Peyer's patch (tissue), 4 donors: ENCODE measurements around the gene PRKAR1B.

Source experiments
- POLR2A ChIP-seq, 2 donors: fragments of 450-650 bp; IDR thresholded peaks; one replicate each; pipeline ENCODE4 v1.5.1; 2017; ENCODE audit warnings: antibody characterized with exemption in 2 of 2, mild to moderate bottlenecking in 2 of 2, moderate library complexity in 2 of 2
- TF ChIP-seq, protein P1 (sequence below), 6 experiments: fragments of 450-650 bp in 4 of 6; fragments of 200-600 bp in 2 of 6; sonication (generic) in 1 of 6; IDR thresholded peaks; one replicate each; pipeline ENCODE4 v1.5.1; 2017 to 2019; ENCODE audit warnings: antibody characterized with exemption in 6 of 6, mild to moderate bottlenecking in 3 of 6, moderate library complexity in 1 of 6

DNA sequence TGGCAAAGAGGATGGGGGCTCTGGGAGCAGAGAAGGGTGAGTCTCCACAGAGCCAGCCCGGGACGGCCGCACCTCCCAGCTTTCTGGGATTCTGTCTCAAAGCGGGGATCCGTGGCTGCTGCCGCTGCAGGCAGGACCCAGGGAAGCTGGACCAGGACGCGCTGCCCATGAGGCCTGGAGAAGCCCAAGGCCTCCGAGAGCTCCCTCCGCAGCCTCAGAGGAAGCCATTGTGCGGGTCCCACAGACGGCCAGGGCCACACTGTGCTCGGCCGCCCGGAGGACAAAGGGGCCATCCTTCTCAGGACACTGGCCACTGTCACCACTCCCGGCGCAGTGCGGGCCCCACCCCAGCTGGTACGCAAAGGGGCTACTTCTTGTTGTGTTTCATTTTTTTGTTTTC is 128.2 kb downstream of the PRKAR1B start:
- no peak for TF ChIP-seq POLR2A (IDR thresholded peaks at IDR 0.05)
- TF ChIP-seq, protein P1, sequence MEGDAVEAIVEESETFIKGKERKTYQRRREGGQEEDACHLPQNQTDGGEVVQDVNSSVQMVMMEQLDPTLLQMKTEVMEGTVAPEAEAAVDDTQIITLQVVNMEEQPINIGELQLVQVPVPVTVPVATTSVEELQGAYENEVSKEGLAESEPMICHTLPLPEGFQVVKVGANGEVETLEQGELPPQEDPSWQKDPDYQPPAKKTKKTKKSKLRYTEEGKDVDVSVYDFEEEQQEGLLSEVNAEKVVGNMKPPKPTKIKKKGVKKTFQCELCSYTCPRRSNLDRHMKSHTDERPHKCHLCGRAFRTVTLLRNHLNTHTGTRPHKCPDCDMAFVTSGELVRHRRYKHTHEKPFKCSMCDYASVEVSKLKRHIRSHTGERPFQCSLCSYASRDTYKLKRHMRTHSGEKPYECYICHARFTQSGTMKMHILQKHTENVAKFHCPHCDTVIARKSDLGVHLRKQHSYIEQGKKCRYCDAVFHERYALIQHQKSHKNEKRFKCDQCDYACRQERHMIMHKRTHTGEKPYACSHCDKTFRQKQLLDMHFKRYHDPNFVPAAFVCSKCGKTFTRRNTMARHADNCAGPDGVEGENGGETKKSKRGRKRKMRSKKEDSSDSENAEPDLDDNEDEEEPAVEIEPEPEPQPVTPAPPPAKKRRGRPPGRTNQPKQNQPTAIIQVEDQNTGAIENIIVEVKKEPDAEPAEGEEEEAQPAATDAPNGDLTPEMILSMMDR (IDR thresholded peaks at IDR 0.05): no peak
